SKM-1 treated with dmso at 0.1 percent for 144 hours (cell line): ENCODE data around the gene EPS8L1.

Experiments used
- DNase-seq: peaks from one replicate; lab custom pipeline; 2025; ENCODE audit not compliant: unreplicated experiment; lab: John Stamatoyannopoulos, UW

EPS8L1 gene

DNA sequence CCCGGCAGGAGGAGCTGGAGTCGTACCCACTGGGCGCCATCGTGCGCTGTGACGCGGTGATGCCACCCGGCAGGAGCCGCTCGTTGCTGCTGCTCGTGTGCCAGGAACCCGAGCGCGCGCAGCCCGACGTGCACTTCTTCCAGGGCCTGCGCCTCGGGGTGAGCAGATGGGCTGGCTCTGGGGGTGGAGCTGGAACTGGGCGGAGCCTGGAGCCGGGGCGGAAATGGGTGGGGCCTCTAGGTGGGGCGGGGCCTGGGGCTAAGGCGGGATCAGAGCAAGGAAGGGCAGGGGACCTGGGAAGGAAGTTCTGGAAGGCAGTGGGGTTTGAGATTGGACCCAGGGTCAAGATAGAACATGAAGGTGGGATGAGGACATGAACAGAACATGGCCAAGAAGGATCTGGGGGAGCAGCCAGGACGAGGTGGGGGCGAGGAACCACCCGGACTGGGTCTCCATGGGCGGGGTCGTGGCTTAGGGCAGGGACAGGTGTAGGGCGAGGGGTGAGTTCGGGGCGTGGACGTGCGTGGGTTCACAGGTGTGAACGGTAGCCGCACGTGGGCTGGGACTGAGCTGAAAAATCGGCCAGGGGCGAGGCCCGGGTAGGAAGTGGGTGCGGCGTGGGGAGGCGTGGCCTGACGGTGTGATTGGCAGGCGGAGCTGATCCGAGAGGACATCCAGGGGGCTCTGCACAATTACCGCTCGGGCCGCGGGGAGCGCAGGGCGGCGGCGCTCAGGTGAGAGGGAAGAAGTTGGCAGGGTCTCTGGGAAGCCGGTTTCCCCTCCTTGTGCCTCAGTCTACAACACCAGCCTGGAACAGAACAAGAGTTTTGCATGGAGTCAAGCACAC, 4.7 kb downstream of the EPS8L1 start:
- DNase-seq, result no peak

DNA sequence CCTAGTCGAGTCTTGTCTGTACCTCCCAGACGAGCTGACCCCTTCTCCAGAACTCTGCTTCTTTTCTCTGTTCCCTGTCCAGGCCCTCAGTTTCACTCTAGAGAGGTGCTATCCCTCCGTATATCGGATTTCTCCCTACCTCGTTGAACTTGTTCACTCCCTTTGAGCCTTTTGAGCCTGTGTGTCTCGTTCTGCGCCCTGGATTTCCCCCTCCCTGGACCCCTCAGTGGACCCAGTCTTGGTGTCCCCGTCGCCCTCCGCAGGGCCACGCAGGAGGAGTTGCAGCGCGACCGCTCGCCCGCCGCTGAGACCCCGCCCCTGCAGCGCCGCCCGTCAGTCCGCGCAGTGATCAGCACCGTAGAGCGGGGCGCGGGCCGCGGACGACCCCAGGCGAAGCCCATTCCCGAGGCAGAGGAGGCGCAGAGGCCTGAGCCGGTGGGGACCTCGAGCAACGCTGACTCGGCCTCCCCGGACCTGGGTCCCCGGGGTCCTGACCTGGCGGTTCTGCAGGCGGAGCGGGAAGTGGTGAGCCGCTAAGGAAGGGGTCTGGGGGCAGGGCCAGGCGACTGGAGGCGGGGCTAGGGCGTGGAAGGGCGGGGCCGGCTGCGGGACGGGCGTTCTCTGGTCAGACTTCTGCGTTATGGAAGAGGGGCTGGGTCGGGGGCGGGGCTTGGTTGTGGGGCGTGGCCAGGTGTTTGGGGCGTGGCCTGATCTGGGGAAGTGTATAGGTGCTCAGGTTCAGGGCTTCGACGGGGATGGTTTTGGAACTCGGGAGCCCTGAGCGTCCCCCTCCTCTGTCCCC, 5.5 kb downstream of the EPS8L1 start:
- DNase-seq, result peak; percentile 38

DNA sequence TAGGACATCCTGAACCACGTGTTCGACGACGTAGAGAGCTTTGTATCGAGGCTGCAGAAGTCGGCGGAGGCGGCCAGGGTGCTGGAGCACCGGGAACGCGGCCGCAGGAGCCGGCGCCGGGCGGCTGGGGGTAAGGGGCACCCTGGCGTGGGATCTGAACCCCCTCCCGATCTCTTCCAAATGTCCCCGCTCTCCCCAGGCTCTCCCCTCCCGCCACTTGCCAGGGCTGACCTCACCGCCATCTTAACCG, 6.0 kb downstream of the EPS8L1 start:
- no peak for DNase-seq

DNA sequence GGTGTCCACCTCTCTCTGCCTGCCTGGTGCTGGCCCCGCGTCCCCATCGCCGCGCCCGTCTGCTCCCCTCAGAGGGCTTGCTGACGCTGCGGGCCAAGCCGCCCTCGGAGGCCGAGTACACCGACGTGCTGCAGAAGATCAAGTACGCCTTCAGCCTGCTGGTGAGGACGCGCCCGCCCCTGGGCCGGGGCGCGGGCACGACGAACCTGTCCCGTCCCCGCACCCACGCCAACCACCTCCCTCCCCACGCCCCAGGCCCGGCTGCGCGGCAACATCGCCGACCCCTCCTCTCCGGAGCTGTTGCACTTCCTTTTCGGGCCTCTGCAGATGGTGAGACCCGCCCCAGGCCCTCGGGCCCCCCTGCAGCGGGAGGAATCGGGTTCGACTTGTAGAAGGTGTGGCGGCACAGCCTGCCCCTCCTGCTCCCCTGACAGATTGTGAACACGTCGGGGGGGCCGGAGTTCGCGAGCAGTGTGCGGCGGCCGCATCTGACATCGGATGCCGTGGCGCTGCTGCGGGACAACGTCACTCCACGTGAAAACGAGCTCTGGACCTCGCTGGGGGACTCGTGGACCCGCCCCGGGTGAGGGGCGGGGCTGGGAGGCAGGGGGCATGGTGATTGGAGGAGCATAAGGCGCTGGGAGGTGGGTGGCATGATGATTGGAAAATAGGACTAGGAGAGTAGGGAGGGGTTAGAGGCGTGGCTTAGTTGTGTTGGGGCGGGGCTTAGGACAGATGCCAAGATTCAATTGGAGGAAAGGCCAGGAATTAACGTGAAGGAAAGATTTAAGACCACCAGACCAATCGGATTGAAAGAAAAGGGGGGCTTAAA, 6.6 kb downstream of the EPS8L1 start:
- DNase-seq, result peak; percentile 51

DNA sequence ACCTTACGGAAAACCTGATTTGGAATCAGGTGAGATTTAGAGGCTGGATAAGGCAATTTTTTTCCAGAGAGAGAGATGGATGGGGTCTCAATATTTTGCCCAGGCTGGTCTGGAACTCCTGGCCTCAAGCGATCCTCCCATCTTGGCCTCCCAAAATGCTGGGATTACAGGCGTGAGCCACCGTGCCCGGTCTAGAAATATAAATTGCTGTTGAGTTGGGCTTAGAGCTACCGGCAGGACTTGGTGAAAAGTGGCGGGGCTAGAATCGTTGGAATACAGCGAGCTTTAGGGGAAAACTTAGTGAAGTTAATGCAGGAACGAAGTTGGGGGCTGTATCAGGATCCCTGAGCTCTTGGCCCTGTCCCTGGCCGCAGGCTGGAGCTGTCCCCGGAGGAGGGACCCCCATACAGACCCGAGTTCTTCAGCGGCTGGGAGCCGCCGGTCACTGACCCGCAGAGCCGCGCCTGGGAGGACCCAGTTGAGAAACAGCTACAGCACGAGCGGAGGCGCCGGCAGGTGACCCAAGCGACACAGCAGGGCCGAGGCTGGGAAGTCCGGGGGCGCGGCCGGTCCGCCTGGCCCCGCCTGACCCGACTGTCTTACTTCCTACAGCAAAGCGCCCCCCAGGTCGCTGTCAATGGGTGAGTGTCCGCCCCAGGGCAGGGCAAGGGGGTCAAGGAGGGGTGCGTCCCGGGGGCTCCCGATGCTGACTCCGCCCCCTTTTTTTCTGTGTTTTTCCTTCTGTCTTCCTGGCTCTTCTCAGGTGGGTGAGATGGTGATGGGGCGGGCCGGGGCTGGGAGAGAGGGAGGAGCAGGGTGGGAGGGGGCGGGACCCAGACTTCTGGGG, 7.6 kb downstream of the EPS8L1 start:
- no peak for DNase-seq

DNA sequence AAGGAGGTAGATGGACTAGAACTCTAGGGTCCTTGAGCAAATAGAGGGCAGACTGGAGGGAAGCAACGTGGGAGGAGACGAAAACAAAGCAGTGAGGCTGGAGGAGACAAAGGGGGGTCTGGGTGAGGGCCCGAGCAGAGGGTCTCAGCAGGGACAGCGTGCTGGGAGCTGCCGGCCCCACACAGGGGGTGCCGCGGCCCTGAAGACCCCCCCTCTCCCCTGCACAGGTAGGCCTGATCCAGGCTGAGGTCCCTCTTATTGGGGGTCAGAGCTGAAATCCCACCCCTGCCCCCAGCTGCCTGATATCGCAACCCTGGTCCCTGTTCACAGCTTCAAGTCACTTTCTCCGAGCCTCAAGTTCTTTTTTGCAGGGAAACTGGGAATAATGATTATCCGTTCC, 8.7 kb downstream of the EPS8L1 start:
- DNase-seq, result no peak

GRCh38 chr19:55085923-55086715, 10.4 kb downstream of the EPS8L1 start:
- DNase-seq, result no peak

DNA sequence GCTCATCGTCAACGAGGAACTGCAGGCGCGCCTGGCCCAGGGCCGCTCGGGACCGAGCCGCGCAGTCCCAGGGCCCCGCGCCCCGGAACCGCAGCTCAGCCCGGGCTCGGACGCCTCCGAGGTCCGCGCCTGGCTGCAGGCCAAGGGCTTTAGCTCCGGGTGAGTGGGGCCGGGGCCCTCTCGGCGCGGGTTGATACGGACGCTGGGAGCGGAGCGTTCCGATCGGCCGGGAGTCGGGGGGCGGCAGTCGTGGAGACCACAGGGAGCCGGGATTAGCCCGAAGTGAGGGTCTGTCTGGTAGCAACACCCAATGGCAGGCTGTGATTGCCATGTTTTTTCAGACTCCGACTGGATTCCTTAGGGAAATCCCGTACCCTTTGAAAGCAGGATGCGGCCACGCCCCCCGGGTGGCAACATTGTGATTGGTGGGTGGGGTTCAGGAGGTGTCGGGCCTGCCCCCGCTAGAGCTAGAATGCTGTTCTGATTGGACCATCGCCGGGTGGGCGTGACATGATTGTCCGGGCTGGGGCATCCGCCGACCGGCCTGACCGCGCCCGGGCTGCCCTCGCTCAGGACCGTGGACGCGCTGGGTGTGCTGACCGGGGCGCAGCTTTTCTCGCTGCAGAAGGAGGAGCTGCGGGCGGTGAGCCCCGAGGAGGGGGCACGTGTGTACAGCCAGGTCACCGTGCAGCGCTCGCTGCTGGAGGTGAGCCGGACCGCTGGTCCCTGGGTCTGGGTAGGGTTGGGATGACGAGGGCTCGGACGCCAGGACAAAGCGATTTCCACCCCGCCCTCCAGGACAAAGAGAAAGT, 11.3 kb downstream of the EPS8L1 start:
- no peak for DNase-seq

DNA sequence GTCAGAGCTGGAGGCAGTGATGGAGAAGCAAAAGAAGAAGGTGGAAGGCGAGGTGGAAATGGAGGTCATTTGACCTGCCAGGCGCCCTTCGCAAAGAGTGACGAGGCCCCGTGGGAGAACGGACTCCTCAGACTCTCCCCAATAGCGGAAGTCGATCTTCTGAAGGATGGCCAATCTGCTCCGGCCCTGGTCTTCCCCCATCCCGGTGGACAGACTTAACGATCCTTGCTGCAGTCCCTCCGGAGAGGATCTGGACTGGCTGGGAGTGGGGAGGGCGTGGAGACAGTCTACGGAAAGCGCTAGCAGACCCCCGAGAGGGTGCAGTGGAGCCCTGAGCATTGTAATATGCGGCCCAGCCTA, 11.9 kb downstream of the EPS8L1 start:
- DNase-seq, result no peak

- no peak for DNase-seq
Measured at GRCh38 chr19:55088021-55088451, 12.4 kb downstream of the EPS8L1 start.

DNA sequence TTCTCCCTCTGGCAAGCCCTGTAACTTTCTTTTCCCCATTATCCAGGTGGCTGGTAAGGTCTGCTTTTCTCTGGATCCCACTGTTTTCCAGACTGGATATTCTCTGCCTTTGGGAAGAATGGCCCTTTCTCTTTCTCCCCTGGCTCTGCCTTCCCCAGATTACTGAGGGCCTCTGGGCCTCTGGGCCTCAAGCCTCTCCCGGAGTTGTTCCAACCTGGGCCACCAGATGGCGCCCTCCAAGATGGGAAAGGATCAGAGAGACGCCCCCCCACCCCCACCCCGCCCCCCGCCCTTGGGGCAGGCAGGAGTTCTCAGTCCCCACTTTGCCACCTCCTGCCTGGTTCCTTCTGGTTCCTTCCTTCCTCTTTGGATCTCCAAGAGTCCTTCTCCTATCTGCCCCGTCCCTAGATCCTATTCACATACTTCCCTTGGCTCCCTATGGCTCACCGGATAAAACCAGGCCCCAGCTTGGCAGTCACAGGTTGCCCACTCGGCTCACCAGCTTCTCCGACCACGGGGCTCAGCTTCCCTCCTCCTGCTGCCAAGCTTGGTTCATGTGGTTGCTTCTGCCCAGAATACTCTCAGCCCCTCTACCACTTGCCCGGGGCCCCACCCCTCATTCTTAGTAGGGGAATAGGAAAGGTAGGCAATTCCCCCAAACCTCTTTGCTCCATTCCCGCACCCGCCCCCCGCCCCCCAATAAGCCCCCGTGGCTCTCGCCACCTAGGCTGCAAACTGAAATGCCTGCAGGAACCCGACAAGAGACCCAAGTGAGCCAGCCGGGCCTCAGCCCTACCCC, 13.1 kb downstream of the EPS8L1 start:
- DNase-seq, result no peak

- no peak for DNase-seq
Measured at GRCh38 chr19:55089342-55089944, 13.8 kb downstream of the EPS8L1 start.

- no peak for DNase-seq
Measured at GRCh38 chr19:55090564-55090963, 14.9 kb downstream of the EPS8L1 start.

GRCh38 chr19:55091126-55091910, 15.6 kb downstream of the EPS8L1 start:
- DNase-seq, result no peak

DNA sequence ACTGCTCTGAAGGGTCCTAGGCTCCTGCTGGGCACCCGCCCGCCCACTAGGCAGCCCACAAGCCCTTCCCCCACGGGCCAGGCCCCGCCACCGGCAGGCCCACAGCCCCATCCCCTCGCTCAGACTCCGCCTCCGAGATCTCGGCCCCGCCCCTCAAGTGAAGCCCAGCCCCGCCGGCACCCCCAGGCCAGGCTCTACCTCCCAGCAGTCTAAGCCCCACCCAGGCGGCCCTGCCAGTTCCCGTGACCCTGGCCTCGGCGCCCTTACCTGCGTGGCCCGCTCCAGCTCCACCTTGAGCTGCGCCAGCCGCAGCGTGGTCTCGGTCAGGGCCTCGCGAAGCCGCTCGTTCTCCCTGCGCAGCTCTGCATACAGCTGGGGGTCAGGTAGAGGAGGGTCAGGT, 16.3 kb downstream of the EPS8L1 start:
- no peak for DNase-seq

DNA sequence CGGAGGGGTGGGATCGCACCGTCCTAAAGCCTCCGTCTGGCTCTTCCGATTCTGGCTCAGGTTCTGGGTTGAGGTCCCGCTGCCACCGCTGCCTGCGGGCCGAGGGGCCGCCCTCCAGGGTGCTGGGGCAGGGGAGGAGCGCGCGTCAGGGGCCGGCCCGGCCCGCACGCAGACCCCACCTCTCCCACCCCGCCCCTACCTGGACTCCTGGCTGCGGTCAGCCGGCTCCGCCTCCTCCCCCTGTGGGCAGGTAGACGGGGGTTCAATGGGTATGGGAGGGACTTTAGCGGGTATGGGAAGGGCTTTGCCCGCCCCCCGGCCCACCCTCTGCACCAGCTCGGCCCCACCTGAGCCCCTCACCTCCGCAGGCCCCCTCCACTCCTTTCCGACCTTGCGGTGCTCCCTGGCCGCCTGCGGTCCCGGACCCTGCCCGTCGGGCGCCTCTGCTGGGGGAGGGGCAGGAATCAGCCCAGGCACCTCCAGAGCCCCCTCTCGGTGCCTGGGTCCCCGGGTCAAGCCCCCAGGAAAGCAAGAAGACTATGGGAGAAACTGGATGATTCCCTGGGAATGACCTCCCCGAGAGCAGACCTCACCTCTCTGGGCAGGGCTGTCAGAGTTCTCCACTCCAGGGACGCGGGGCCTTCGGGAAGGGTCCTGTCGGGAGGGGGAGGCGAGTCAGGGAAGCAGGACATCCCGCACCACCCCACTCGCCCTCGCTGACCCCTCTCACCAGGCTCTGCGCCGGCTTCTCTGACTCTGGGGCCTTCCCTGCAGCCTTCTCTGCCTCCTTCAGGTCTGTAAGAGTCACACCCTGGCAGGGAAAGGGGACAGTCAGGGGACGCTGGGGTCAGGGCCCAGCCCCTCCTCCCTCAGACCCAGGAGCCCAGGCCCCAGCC, 17.0 kb downstream of the EPS8L1 start:
- DNase-seq, result no peak
